Fibroblast of villous mesenchyme (primary cell): ENCODE results near the gene ACMSD. TPM values are rescaled to one million over a fixed set of nuclear protein-coding genes. Genes with fewer than 3 reads are reported as not detected.

Experiments used
- DNase-seq: peaks from one replicate; pipeline ENCODE4 v3.0.0-alpha.2; 2010; ENCODE audit warnings: low read depth
- H3K4me3 ChIP-seq: 2 replicates; pipeline ENCODE4 v1.5.1; 2011; ENCODE audit warnings: low read depth, mild to moderate bottlenecking, low read length
- total RNA-seq: library from RNA; depleted of rRNA; stranded (reverse); fragments of >200 nt; gene quantifications from 2 replicates; pipeline ENCODE4 v1.2.3, GENCODE V29; 2012
- TF ChIP-seq, protein P1 (sequence below): IDR thresholded peaks from 2 replicates; pipeline ENCODE4 v1.5.1; 2012; ENCODE audit warnings: low read depth, mild to moderate bottlenecking, low read length; ENCODE audit not compliant: insufficient read depth

Gene ACMSD
- total RNA-seq, 1 donor, result not detected

- DNase-seq, result no peak
- TF ChIP-seq, protein P1, sequence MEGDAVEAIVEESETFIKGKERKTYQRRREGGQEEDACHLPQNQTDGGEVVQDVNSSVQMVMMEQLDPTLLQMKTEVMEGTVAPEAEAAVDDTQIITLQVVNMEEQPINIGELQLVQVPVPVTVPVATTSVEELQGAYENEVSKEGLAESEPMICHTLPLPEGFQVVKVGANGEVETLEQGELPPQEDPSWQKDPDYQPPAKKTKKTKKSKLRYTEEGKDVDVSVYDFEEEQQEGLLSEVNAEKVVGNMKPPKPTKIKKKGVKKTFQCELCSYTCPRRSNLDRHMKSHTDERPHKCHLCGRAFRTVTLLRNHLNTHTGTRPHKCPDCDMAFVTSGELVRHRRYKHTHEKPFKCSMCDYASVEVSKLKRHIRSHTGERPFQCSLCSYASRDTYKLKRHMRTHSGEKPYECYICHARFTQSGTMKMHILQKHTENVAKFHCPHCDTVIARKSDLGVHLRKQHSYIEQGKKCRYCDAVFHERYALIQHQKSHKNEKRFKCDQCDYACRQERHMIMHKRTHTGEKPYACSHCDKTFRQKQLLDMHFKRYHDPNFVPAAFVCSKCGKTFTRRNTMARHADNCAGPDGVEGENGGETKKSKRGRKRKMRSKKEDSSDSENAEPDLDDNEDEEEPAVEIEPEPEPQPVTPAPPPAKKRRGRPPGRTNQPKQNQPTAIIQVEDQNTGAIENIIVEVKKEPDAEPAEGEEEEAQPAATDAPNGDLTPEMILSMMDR, result no peak
- H3K4me3 ChIP-seq, result no peak overlapping the region
Measured at GRCh38 chr2:134835471-134835870, 2.9 kb upstream of the ACMSD start.

DNA sequence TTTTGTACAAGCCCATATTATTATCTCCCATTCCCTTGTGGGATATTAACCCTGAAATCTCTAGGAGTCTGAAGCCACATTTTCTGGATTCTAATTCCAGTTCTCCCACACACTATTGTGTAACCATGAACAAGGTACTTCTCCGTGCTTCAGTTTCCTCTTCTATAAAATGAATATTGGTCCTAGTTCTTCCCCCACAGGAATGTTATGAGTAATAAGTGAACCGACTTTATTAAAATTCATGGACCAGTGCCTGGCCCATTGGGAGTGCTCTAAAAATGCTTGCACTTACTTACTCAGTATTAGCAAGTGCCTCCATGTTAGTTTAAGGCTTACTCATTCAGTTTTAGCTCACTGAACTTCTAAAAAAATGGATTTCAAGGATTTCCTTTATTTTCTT, 1.4 kb upstream of the ACMSD start:
- TF ChIP-seq, protein P1, result no peak
- no peak overlapping the region for H3K4me3 ChIP-seq
- DNase-seq, result peak; percentile 17

GRCh38 chr2:134839649-134840048, 1.2 kb downstream of the ACMSD start:
- no peak for DNase-seq
- TF ChIP-seq, protein P1, result no peak

DNA sequence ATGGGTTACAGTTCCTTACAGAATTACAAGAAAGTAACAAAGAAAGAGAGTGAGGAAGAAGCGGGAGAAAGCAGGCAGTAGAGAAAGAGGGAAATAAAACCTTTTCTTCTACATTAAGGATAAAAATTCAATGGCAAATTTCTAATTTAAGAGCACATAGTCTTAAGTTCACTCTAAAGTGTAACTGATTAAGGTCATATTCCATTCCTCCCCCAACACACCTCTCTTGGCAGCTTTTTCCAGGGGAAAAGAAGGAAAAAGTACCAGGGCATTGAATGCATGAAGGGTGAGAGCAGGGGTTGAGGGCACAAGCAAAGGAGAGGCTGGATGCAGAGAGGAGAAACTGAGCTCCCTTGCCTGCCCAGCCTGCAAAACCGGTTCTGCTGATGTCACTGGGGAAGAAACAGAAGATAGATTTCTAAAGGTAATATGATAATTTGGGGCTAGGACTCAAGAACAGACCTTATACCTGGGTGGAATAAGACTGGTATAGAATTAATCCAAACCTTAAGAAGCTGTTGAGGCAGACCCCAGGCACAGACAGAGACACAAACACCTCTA, 4.6 kb downstream of the ACMSD start:
- TF ChIP-seq, protein P1, result no peak
- H3K4me3 ChIP-seq, result no peak overlapping the region

More at GRCh38 chr2:134839649-134840048, 1.2 kb downstream of the ACMSD start:
- no peak overlapping the region for H3K4me3 ChIP-seq

DNA sequence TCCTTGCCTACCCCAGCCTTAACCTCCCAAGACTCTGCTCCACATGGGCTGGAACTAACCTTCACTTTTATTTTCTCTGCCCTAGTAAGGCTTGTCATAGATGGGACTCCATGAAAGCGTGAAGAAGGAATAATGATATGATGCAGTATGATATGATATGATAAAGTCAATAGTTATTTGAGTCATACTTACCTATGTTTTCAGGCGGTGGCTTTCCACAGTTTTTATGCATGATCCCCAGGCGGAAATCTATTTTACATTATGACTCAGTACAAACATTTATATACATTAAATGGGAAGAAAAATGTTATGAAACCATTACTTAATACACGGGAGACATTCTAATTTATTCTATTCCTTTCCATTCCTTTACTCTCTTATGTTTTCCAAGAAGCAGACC, 5.6 kb downstream of the ACMSD start:
- TF ChIP-seq, protein P1, result no peak
- no peak overlapping the region for H3K4me3 ChIP-seq
- no peak for DNase-seq

More for the DNA sequence above, 4.6 kb downstream of the ACMSD start:
- DNase-seq, result no peak

- H3K4me3 ChIP-seq, result no peak overlapping the region
- TF ChIP-seq, protein P1, result no peak
- no peak for DNase-seq
Measured at GRCh38 chr2:134845028-134845427, 6.6 kb downstream of the ACMSD start.

DNA sequence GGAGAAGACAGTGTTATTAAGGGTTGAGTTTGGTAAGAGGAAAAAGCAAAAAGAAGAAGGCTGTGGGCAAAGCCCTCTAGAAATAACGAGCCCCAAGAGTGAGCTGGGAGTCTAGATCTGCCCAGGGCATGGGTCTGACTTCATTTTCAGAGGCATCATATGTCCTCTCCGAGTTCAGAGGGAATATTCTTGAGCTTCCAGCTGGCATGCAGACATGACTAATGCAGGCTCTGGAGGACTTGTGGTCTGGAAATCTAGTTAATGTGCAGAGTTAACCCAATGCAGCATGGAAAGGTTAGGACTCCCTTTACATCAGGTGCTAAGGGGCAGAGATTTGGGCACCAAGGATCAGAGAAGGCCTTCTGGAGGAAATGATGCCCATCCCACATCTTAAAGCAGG, 7.3 kb downstream of the ACMSD start:
- no peak overlapping the region for H3K4me3 ChIP-seq
- peak; percentile 7 for DNase-seq
- TF ChIP-seq, protein P1, result no peak
